Stimulated activated CD4-positive, alpha-beta T cell treated with anti-CD3 and anti-CD28 coated beads, Interleukin-15, amount 100 ng/mL, for 24 hours (primary cell): ENCODE measurements around the gene MED15.

Source experiments
- DNase-seq: peaks from one replicate; pipeline ENCODE4 v3.0.0-alpha.2; 2020

The MED15 gene

GRCh38 chr22:20554824-20555223 is 47.4 kb downstream of the MED15 start:
- DNase-seq, result no peak

GRCh38 chr22:20558534-20558933 is 51.1 kb downstream of the MED15 start:
- DNase-seq, result no peak

- no peak for DNase-seq
These were observed 51.9 kb downstream of the MED15 start for GRCh38 chr22:20559174-20559760.

- no peak for DNase-seq
These were observed 53.3 kb downstream of the MED15 start for GRCh38 chr22:20560716-20561115.

DNA sequence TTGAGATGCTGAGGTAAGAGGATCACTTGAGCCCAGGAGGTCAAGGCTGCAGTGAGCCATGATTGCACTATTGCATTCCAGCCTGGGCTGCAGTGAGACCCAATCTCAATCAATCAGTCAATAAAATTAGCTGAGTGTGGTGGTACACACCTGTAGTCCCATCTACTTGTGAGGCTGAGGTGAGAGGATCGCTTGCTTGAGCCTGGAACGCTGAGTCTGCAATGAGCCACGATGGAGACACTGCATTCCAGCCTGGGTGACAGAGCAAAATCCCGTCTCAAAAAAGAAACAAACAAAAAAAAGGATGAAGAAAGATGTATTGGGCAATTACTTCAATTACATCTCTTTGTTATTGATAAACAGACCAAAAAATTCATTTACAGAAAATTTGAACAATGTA is 54.5 kb downstream of the MED15 start:
- DNase-seq, result no peak

- DNase-seq, result no peak
These were observed 55.4 kb downstream of the MED15 start for GRCh38 chr22:20562607-20563465.

DNA sequence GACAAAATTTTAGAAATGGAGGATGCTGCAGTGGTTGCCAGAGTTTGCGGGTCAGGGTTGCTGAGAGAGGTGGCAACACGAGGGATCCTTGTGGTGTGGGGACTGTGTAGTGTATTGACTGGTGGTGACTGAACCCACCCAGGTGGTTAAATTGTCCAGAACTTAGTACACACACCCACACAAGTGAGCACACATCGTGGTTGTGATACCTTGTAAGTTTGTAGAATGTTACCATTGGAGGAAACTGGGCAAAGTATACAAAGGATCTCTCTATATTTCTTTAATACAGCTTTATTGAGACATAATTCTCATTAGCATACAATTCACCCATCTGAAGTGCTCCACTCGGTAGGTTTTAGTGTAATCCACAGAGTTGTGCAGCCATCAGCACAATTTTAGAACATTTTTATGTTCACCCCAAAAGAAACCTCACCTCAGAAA is 56.1 kb downstream of the MED15 start:
- peak; percentile 31 for DNase-seq

DNA sequence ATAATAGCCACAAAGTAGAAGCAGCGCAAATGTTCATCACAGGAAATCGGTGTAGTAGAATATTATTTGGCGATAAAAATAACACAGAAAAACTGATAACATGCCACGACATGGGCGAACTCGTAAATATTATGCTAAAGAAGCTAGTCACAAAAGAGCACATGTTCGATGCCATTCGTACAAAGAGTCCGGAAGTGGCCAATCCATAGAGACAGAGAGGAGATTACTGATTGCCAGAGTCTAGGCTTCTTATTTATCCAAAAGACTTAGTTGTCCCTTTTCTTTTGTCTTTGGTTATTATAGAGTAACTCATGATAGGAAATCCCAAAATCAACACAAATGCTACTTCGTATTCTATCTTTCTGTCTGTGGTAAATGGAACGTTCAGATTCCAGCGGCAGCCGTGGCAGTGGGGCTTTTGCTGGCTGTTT is 56.5 kb downstream of the MED15 start:
- DNase-seq, result no peak

DNA sequence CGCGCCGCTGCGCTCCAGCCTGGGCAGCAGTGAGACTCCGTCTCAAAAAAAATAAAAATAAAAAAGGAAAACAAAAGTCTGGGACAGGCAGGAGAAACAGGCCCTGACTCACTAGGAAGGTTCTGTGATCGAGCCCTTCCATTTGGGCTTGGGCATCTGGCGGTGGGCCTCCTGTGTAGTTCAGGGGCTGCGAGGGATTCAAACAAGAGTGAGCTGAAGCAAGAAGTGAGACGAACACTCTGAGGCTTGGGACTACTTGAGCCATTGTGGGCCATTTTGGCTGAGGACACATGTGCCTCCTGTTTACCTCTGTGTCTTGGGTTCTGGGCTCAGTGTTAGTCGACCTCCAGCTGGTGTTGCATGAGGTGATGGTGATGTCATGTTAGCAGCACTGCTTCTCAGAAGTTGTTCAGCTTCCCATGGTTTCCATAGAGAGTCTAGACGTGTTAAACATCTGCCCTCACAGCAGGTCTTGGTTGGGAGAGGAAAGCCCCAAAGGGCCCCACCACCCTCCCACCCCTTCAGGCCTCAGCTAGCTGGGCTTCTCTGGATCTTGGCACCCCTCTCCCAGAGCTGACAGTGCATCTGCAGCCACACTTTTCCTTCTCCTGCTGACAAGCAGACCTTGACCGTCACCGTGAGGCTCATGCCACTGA is 57.8 kb downstream of the MED15 start:
- no peak for DNase-seq

- no peak for DNase-seq
These were observed 58.4 kb downstream of the MED15 start for GRCh38 chr22:20565761-20566160.

DNA sequence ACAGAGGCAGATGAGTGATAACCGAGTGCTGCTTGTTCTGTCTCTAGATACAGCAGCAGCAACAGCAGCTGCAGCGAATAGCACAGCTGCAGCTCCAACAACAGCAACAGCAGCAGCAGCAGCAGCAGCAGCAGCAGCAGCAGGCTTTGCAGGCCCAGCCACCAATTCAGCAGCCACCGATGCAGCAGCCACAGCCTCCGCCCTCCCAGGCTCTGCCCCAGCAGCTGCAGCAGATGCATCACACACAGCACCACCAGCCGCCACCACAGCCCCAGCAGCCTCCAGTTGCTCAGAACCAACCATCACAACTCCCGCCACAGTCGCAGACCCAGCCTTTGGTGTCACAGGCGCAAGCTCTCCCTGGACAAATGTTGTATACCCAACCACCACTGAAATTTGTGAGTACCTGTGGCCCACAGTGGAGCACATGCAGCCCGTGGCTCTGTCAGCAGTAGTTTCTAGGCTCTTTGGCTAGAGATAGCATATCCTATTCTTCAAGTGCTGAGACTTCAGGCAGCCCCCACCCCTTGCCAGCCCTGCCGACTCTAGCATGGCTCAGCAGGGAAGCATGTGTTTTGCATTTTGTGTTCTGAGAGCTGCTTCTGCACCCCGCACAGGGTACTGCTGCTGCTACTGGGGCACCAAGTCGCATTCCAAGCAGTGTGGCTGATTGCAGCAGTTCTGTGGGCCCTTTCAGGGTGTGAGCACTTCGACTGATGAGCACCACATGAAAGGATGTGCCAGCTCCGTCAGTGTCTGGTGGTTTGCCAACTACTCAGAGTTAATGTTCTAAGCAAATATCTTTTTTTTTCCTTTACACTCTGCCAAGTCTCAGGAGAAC is 59.2 kb downstream of the MED15 start:
- DNase-seq, result peak; percentile 55

DNA sequence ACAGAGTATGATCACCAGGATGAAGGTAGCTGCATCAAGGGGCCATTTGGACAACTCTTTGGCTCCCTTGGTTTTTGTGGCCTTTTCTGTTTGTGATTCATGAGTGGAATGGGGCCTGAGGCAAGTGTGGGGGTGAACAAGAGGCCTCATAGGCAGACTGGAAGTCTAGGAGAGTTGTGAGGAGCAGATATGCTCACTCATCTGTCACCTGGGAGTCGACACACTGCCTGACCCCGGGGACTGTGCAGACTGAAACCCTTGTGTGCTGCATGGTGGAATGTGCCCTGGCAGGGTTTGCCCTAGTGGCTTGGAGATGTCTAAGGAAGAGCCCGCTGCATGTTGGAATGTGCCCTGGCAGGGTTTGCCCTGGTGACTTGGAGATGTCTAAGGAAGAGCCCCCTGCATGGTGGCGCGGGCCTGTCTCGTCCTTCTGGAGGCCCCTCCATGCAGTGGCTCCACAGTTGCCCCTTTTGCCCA is 60.0 kb downstream of the MED15 start:
- no peak for DNase-seq

GRCh38 chr22:20567993-20568417 is 60.6 kb downstream of the MED15 start:
- DNase-seq, result no peak

- no peak for DNase-seq
These were observed 61.2 kb downstream of the MED15 start for GRCh38 chr22:20568502-20569058.

- DNase-seq, result peak; percentile 75
These were observed 61.9 kb downstream of the MED15 start for GRCh38 chr22:20569059-20570058.

DNA sequence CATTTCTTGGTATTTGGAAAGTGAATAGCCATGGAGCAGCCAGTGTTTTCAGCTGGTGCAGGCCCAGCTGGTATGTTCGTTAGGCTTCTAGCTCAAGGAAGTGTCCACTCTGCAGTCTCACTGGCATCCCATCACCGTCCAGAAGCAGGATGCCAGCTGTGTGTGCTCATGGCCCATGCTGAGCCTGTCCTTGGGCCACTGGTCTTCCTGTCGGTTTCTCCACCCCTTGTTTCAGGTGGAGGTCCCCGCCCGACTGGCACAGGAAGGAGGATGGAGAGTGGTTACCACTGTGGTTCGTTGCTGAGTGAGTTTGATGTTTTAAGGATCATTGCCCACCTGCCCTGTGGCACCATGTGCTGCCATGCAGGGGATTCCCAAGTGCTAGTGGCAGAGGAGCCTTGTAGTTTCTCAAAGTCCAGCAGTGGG is 63.7 kb downstream of the MED15 start:
- no peak for DNase-seq

- peak; percentile 75 for DNase-seq
These were observed 64.2 kb downstream of the MED15 start for GRCh38 chr22:20571531-20572007.

DNA sequence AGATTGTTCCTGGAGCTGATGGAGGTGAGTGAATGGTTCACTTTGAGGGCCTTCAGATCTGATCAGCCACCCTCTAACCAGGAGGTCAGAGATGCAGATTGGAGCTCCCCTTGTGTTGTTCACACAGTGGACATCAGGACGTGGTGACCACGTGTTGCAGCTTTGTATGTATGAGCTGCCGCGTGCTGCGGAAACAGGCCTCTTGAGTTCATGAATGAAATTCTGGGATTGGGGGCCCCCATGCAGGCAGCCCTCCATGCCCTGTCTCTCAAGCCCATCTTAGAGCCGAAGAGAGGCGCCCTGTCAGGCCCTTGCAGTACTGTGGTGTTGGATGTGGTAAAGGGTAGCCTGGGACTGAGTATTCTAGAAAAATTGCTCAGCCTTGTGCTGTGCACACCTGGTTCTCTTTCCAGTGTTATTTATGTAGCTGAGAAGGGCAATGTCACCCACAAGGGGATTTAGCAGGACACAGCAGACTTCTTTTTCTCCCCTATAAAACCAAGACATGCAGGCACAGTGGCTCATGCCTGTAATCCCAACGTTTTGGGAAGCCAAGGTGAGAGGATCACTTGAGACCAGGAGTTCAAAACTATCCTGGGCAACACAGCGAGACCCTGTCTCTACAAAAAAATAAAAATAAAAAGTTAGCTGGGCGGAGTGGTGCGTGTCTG is 64.9 kb downstream of the MED15 start:
- DNase-seq, result no peak

DNA sequence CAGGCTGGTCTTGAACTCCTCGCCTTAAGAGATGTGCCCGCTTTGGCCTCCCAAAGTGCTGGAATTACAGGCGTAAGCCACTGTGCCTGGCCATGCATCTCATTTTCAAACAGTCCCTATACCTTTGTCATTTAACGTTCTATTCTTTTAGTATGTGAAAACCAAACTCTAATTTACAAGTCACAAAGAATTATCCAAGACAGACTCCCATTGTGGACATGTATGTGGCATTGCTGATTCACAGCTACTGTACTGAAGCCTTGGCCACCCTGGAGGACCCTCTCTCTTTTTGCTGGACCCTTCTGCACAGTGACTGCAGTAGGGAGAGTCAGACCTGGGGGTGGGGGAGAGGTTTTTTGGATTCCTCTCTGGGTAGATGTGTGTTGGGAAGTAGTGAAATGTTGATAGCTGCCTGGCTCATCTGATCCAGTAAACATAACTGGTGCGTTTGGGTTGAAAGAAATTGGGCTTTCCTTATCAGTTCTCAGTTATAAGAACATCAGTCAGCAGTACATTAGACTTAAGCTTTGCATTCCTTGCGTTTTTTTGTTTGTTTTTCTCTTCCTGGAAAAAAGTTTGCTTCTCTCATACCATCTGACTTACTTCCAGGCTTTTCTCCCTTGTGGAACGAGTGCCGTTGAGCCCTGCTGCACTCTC is 65.9 kb downstream of the MED15 start:
- DNase-seq, result no peak
